GM23248 (cell line): ENCODE data around the gene PPFIA4. TPM values are rescaled to one million over a fixed set of nuclear protein-coding genes. Genes with fewer than 3 reads are reported as not detected.

Experiments used
- DNase-seq: peaks from one replicate; pipeline ENCODE4 v3.0.0-alpha.2; 2015
- H2AFZ ChIP-seq: fragments of 200-600 bp; sonication (generic); 2 replicates; pipeline ENCODE4 v1.6.1; 2016; ENCODE audit warnings: antibody characterized with exemption
- H3F3A ChIP-seq: fragments of 200-600 bp; sonication (generic); 2 replicates; pipeline ENCODE4 v1.6.1; 2016; ENCODE audit warnings: mild to moderate bottlenecking, antibody characterized with exemption, mixed run types; ENCODE audit not compliant: insufficient read depth
- H3K27ac ChIP-seq: fragments of 200-600 bp; sonication (generic); 2 replicates; pipeline ENCODE4 v1.5.1; 2016; ENCODE audit warnings: mild to moderate bottlenecking
- H3K27me3 ChIP-seq: fragments of 200-600 bp; sonication (generic); replicated peaks from 2 replicates; pipeline ENCODE4 v1.6.1; 2016; ENCODE audit warnings: mild to moderate bottlenecking; ENCODE audit not compliant: insufficient read depth
- H3K36me3 ChIP-seq: fragments of 200-600 bp; sonication (generic); 2 replicates; pipeline ENCODE4 v1.6.1; 2016; ENCODE audit warnings: low read depth, mild to moderate bottlenecking
- H3K4me1 ChIP-seq: fragments of 200-600 bp; sonication (generic); 2 replicates; pipeline ENCODE4 v1.6.1; 2016; ENCODE audit warnings: mild to moderate bottlenecking; ENCODE audit not compliant: insufficient read depth
- H3K4me2 ChIP-seq: fragments of 200-600 bp; sonication (generic); one replicate; pipeline ENCODE4 v1.6.1; 2016; ENCODE audit warnings: mild to moderate bottlenecking; ENCODE audit not compliant: unreplicated experiment
- H3K4me3 ChIP-seq: fragments of 200-600 bp; sonication (generic); 2 replicates; pipeline ENCODE4 v1.5.1; 2016; ENCODE audit warnings: mild to moderate bottlenecking
- H3K79me2 ChIP-seq: fragments of 200-600 bp; sonication (generic); 2 replicates; pipeline ENCODE4 v1.6.1; 2016; ENCODE audit warnings: mild to moderate bottlenecking; ENCODE audit not compliant: insufficient read depth
- H3K9ac ChIP-seq: fragments of 200-600 bp; sonication (generic); 2 replicates; pipeline ENCODE4 v1.6.1; 2016; ENCODE audit warnings: mild to moderate bottlenecking
- H3K9me2 ChIP-seq: fragments of 200-600 bp; sonication (generic); 2 replicates; pipeline ENCODE4 v1.6.1; 2016; ENCODE audit warnings: mixed run types, mild to moderate bottlenecking, moderate library complexity; ENCODE audit not compliant: insufficient read depth
- H3K9me3 ChIP-seq: fragments of 200-600 bp; sonication (generic); one replicate; pipeline ENCODE4 v1.6.1; 2017; ENCODE audit warnings: low read depth
- H4K20me1 ChIP-seq: fragments of 200-600 bp; sonication (generic); 2 replicates; pipeline ENCODE4 v1.6.0; 2016; ENCODE audit not compliant: insufficient read depth
- EZH2 ChIP-seq: fragments of 200-600 bp; sonication (generic); IDR thresholded peaks from 2 replicates; pipeline ENCODE4 v1.6.1; 2018; ENCODE audit warnings: antibody characterized with exemption, mild to moderate bottlenecking; ENCODE audit not compliant: insufficient read depth, poor library complexity, severe bottlenecking
- EZH2phosphoT487 ChIP-seq: fragments of 200-600 bp; sonication (generic); IDR thresholded peaks from 2 replicates; pipeline ENCODE4 v1.6.1; 2018; ENCODE audit warnings: antibody characterized with exemption, moderate library complexity, mild to moderate bottlenecking, low read depth; ENCODE audit not compliant: insufficient read depth
- WGBS, 2 experiments: methylation state at CpG; one replicate each; pipeline ENCODE4 v1.1.6; 2015 to 2017; ENCODE audit warnings: low lambda C conversion rate in 2 of 2, low coverage in 1 of 2; ENCODE audit errors: missing lambda C conversion rate in 2 of 2; 5-methylcytosine and 5-hydroxymethylcytosine counted together
- in situ Hi-C: fragments of 300-500 bp; cut with MboI; formaldehyde crosslinking; loops from 2 replicates; pipeline ENCODE4 v1.15.0; 2020
- polyA plus RNA-seq: library from polyadenylated mRNA; unstranded; fragments of >200 nt; fragmentation: Nextera tagmentation; extraction: Ambion mirVana; gene quantifications from 2 replicates; pipeline ENCODE4 v1.2.1, GENCODE V29; 2016
- total RNA-seq: library from RNA; depleted of rRNA; stranded (reverse); fragments of >200 nt; shearing (Covaris generic); gene quantifications from 2 replicates; pipeline ENCODE4 v1.2.3, GENCODE V29; 2014

The PPFIA4 gene
- total and polyA plus RNA-seq, 2 experiments from 2014 or later = 4.9 to 13.6 TPM

DNA sequence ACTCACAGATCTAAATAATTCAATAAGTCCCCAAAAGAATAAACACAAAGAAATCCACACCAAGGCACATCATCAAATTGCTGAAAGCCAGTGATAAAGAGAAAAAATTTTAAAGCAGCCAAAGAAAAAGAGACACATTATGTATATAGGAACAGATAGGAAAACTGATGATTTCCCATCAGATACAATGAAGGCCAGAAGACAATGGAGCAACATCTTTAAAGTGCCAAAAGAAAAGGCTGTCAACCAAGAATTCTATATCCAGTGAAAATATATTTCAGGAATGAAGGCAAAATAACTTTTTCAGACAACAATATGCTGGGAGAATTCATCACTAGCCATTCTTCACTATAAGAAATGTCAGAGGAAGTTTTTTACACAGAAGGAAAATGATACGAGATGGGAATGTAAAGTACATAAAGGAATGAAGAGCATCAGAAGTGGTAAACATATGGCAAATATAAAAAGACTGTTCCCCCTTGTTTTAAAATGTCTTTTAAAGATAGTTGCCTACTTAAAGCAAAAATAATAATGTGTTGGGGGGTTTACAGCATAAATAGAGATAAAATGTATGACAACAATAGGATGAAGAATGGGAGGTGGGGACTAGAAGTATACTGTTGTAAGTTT is 68.9 kb downstream of the PPFIA4 start:
- H3K4me1 ChIP-seq = no peaks in the 10 kb centered on the region

DNA sequence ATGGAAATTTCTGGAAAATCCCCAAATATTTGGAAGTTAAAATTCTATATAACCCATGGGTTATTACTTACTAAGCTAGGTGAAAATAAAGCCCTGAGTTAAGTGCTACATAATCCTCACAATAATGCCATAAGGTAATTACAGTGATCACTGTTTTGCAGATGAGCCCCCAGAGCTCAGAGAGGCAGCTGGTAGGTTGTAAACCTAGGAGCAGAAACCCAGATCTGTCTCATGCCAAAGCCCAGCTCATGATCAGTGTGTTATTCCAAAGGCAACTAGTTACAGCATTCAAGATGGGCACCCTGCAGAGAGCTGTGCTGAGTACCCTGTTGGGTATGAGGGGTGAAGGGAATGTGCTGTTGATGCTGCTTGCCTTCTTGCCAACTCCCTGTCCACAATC is 70.3 kb downstream of the PPFIA4 start:
- H3K27ac ChIP-seq = no peak overlapping the region
- no peaks in the 10 kb centered on the region for H4K20me1 ChIP-seq
- no peaks in the 10 kb centered on the region for H3K4me1 ChIP-seq
- H2AFZ ChIP-seq = no peak overlapping the region
- H3K4me2 ChIP-seq = no peak overlapping the region
- no peak overlapping the region for H3K4me3 ChIP-seq
- in situ Hi-C loops = no loop called here
- H3K9ac ChIP-seq = no peak overlapping the region
- H3K36me3 ChIP-seq = no peaks in the 10 kb centered on the region
- no peaks in the 10 kb centered on the region for H3K79me2 ChIP-seq
- H3K27me3 ChIP-seq = peaks cover 13% of the 10 kb centered on the region
- no peak for TF ChIP-seq EZH2
- TF ChIP-seq EZH2phosphoT487 = no peak
- H3F3A ChIP-seq = no peaks in the 10 kb centered on the region
- no peaks in the 10 kb centered on the region for H3K9me3 ChIP-seq
- no peaks in the 10 kb centered on the region for H3K9me2 ChIP-seq
- no peak for DNase-seq

More for the DNA sequence above, 68.9 kb downstream of the PPFIA4 start:
- Histone ChIP-seq H4K20me1 (no peaks in the 10 kb centered on the region), H3K9me2 (no peaks in the 10 kb centered on the region), H3K4me2 (no peak overlapping the region), H3K27ac (no peak overlapping the region), H3K27me3 (peaks cover 9% of the 10 kb centered on the region), H3F3A (no peaks in the 10 kb centered on the region), H3K4me3 (no peak overlapping the region), H2AFZ (no peak overlapping the region), H3K36me3 (no peaks in the 10 kb centered on the region), H3K79me2 (no peaks in the 10 kb centered on the region), H3K9ac (no peak overlapping the region), H3K9me3 (no peaks in the 10 kb centered on the region)
- WGBS, 2 experiments = 55 to 74% methylated on average over 1 of the region's 1 CpG
- TF ChIP-seq EZH2phosphoT487 = no peak
- no peak for TF ChIP-seq EZH2
- in situ Hi-C loops = no loop called here
- DNase-seq = no peak

DNA sequence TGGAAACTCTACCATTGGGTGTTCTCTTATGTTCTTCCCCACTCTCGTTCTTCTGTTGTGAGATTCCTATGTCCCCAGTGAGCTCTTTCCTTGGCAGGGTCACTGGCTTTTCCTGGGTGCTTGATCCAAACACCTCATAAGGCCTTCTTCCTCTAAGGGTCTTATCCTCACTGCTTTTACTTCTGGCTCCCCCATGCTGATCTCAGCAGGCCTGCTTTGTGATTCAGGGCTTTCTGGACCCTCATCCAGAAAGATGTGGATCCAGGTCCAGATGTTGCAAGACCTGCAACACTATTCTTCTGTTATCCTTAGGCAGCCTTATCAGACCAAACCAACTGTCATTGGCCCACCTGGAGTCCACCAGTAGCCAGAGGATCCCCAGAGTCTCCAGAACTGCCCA is 70.7 kb downstream of the PPFIA4 start:
- Histone ChIP-seq H3K9me3 (no peaks in the 10 kb centered on the region), H3K9me2 (no peaks in the 10 kb centered on the region), H2AFZ (no peak overlapping the region), H3K9ac (no peak overlapping the region), H3K4me1 (no peaks in the 10 kb centered on the region), H3K4me2 (no peak overlapping the region), H3K27ac (no peak overlapping the region), H3K79me2 (no peaks in the 10 kb centered on the region), H3K27me3 (peaks cover 17% of the 10 kb centered on the region), H4K20me1 (no peaks in the 10 kb centered on the region), H3K36me3 (no peaks in the 10 kb centered on the region), H3K4me3 (no peak overlapping the region), H3F3A (no peaks in the 10 kb centered on the region)
- in situ Hi-C loops = no loop called here
- 8 to 13% methylated on average over 1 of the region's 1 CpG for WGBS, 2 experiments
- no peak for TF ChIP-seq EZH2
- TF ChIP-seq EZH2phosphoT487 = no peak
- no peak for DNase-seq

DNA sequence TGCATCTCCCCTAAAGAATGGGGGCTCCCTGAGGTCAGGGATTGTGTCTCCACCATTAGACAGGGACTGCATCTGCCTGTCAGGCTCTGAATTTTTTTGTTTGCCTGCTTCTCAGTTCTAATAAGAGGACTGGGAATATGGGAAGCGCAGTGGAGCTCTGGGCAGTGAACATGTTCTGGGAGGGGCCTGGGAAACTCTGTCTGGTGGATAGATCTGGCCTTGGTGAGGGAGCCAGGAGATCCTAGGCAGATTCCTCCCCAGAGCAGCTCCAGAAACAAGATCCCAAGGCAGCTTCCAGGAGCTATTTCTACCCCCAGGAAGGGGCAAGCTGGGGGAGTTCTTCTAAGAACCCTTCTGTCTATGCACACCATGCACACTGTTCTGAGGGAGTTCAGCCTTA is 72.2 kb downstream of the PPFIA4 start:
- no peak overlapping the region for H3K4me2 ChIP-seq
- H3K27ac ChIP-seq = no peak overlapping the region
- H3K36me3 ChIP-seq = no peaks in the 10 kb centered on the region
- no peaks in the 10 kb centered on the region for H3K9me2 ChIP-seq
- H3F3A ChIP-seq = no peaks in the 10 kb centered on the region
- no peak overlapping the region for H2AFZ ChIP-seq
- TF ChIP-seq EZH2phosphoT487 = no peak
- TF ChIP-seq EZH2 = no peak
- no peaks in the 10 kb centered on the region for H4K20me1 ChIP-seq
- peaks cover 16% of the 10 kb centered on the region; the same call in 1 of the 2 replicates for H3K27me3 ChIP-seq
- H3K4me1 ChIP-seq = no peaks in the 10 kb centered on the region
- no peak overlapping the region for H3K4me3 ChIP-seq
- DNase-seq = no peak
- no peak overlapping the region for H3K9ac ChIP-seq
- 50 to 64% methylated on average over 1 of the region's 1 CpG for WGBS, 2 experiments
- H3K9me3 ChIP-seq = no peaks in the 10 kb centered on the region
- H3K79me2 ChIP-seq = no peaks in the 10 kb centered on the region
- in situ Hi-C loops = no loop called here
